Measurements from ENCODE around the gene GALNT9. TPM values are rescaled to one million over a fixed set of nuclear protein-coding genes. Genes with fewer than 3 reads are reported as not detected.

Gene GALNT9
- total RNA-seq, 1 donor from 2014 or later: 2.1 TPM

- Histone ChIP-seq H3K79me2 (ENCODE audit: insufficient read depth, low read length) (no peaks in the 10 kb centered on the region), H3K9ac (ENCODE audit: low read length) (no peak overlapping the region), H3K4me1 (ENCODE audit: insufficient read depth, low read length) (no peaks in the 10 kb centered on the region), H3K4me3 (ENCODE audit: insufficient read depth, low read depth, low read length) (no peak overlapping the region), H3K36me3 (ENCODE audit: insufficient read depth, low read length) (no peaks in the 10 kb centered on the region), H3K4me2 (ENCODE audit: low read length) (no peak overlapping the region), H3K27me3 (ENCODE audit: insufficient read depth, low read length) (peaks cover 5% of the 10 kb centered on the region), H3K9me3 (ENCODE audit: insufficient read depth, low read depth, low read length) (no peaks in the 10 kb centered on the region), H4K20me1 (ENCODE audit: insufficient read depth, low read length) (no peaks in the 10 kb centered on the region), H3K27ac (ENCODE audit: low read depth, low read length) (no peak overlapping the region), H2AFZ (ENCODE audit: low read depth, low read length) (no peak overlapping the region)
- Mint-ChIP-seq H3K4me1 (ENCODE audit: low read depth, unreplicated experiment) (no peaks in the 10 kb centered on the region), H3K27ac (ENCODE audit: unreplicated experiment) (no peak overlapping the region), H3K4me3 (ENCODE audit: unreplicated experiment) (no peak overlapping the region), H3K9me3 (ENCODE audit: unreplicated experiment) (no peaks in the 10 kb centered on the region), H3K36me3 (ENCODE audit: low read depth, unreplicated experiment) (peaks cover 3% of the 10 kb centered on the region), H3K27me3 (ENCODE audit: low read depth, unreplicated experiment) (peaks cover 47% of the 10 kb centered on the region)
- FAIRE-seq (no peak), DNase-seq (ENCODE audit: low read depth) (no peak)
- TF ChIP-seq CTCF (IDR thresholded peaks at IDR 0.05; ENCODE audit: insufficient read depth, low read depth, low read length) (no peak), EZH2 (IDR thresholded peaks at IDR 0.05; ENCODE audit: insufficient read depth, low read length) (no peak)
Measured at GRCh38 chr12:132246997-132247717, 82.2 kb downstream of the GALNT9 start.

- Histone ChIP-seq H4K20me1 (ENCODE audit: insufficient read depth, low read length) (no peaks in the 10 kb centered on the region), H3K27ac (ENCODE audit: low read depth, low read length) (no peak overlapping the region), H3K4me1 (ENCODE audit: insufficient read depth, low read length) (no peaks in the 10 kb centered on the region), H3K9ac (ENCODE audit: low read length) (no peak overlapping the region), H3K79me2 (ENCODE audit: insufficient read depth, low read length) (no peaks in the 10 kb centered on the region), H3K4me3 (ENCODE audit: insufficient read depth, low read depth, low read length) (no peak overlapping the region), H3K9me3 (ENCODE audit: insufficient read depth, low read depth, low read length) (no peaks in the 10 kb centered on the region), H3K27me3 (ENCODE audit: insufficient read depth, low read length) (peaks cover 5% of the 10 kb centered on the region), H3K36me3 (ENCODE audit: insufficient read depth, low read length) (no peaks in the 10 kb centered on the region), H2AFZ (ENCODE audit: low read depth, low read length) (no peak overlapping the region), H3K4me2 (ENCODE audit: low read length) (no peak overlapping the region)
- peaks cover 39% of the 10 kb centered on the region for H3K27me3 Mint-ChIP-seq (ENCODE audit: low read depth, unreplicated experiment)
- no peaks in the 10 kb centered on the region for H3K4me1 Mint-ChIP-seq (ENCODE audit: low read depth, unreplicated experiment)
- H3K27ac Mint-ChIP-seq (ENCODE audit: unreplicated experiment): no peak overlapping the region
- H3K36me3 Mint-ChIP-seq (ENCODE audit: low read depth, unreplicated experiment): peaks cover 3% of the 10 kb centered on the region
- H3K4me3 Mint-ChIP-seq (ENCODE audit: unreplicated experiment): no peak overlapping the region
- FAIRE-seq (no peak), DNase-seq (ENCODE audit: low read depth) (no peak)
- TF ChIP-seq EZH2 (IDR thresholded peaks at IDR 0.05; ENCODE audit: insufficient read depth, low read length) (no peak), CTCF (IDR thresholded peaks at IDR 0.05; ENCODE audit: insufficient read depth, low read depth, low read length) (no peak)
- no peaks in the 10 kb centered on the region for H3K9me3 Mint-ChIP-seq (ENCODE audit: unreplicated experiment)
Measured at GRCh38 chr12:132245521-132246101, 83.8 kb downstream of the GALNT9 start.

Measured in astrocyte (in vitro differentiated cells and primary cell).